K562 (cell line): ENCODE results near the gene REX1BD. TPM values are rescaled to one million over a fixed set of nuclear protein-coding genes. Genes with fewer than 3 reads are reported as not detected.
A peak's percentile ranks its signal among the peaks of the same experiment; 100 is the strongest.

ENCODE experiments used
- C11orf30 ChIP-seq: fragments of 450-650 bp; IDR thresholded peaks from 2 replicates; pipeline ENCODE4 v1.6.1; 2016; ENCODE audit warnings: low read depth, mild to moderate bottlenecking
- CEBPB ChIP-seq: fragments of 450-650 bp; IDR thresholded peaks from 2 replicates; pipeline ENCODE4 v1.6.1; 2016; ENCODE audit warnings: missing genetic modification characterization, missing compliant biosample characterization
- E2F1 ChIP-seq: sonication (generic); formaldehyde crosslinking; IDR thresholded peaks from 2 replicates; pipeline ENCODE4 v1.8.1; 2023; ENCODE audit warnings: mild to moderate bottlenecking, missing genetic modification reagents, moderate library complexity
- ELK1 ChIP-seq: sonication (generic); formaldehyde crosslinking; IDR thresholded peaks from 2 replicates; pipeline ENCODE4 v1.8.1; 2022; ENCODE audit warnings: missing genetic modification reagents
- FUS ChIP-seq: fragments of 200-400 bp; formaldehyde crosslinking; optimal IDR thresholded peaks from 2 replicates; pipeline ENCODE3; 2017; ENCODE audit warnings: low read depth, low read length
- HDAC6 ChIP-seq: IDR thresholded peaks from 2 replicates; pipeline ENCODE4 v1.6.1; 2012; ENCODE audit warnings: low read depth, mild to moderate bottlenecking, control low read depth, inconsistent platforms, low read length, moderate library complexity
- NKRF ChIP-seq: fragments of 450-650 bp; IDR thresholded peaks from 2 replicates; pipeline ENCODE4 v1.6.1; 2016; ENCODE audit warnings: borderline replicate concordance
- POLR2AphosphoS5 ChIP-seq: IDR thresholded peaks from 2 replicates; pipeline ENCODE4 v1.6.1; 2011; ENCODE audit warnings: mild to moderate bottlenecking, low read depth, low read length, moderate library complexity; ENCODE audit not compliant: control insufficient read depth, insufficient read depth
- POLR2B ChIP-seq: fragments of 450-650 bp; IDR thresholded peaks from 2 replicates; pipeline ENCODE4 v1.6.1; 2018; ENCODE audit warnings: low read depth; ENCODE audit not compliant: partially characterized antibody
- PTTG1 ChIP-seq: fragments of 450-650 bp; IDR thresholded peaks from 2 replicates; pipeline ENCODE4 v1.6.1; 2016; ENCODE audit warnings: low read depth, mild to moderate bottlenecking, missing genetic modification characterization, missing compliant biosample characterization
- RBM15 ChIP-seq: fragments of 200-400 bp; formaldehyde crosslinking; IDR thresholded peaks from 2 replicates; pipeline ENCODE4 v1.6.1; 2018; ENCODE audit warnings: mild to moderate bottlenecking, low read length, moderate library complexity; ENCODE audit not compliant: insufficient read depth
- TEAD1 ChIP-seq, 2 experiments: fragments of 450-650 bp in 1 of 2; sonication (generic) in 1 of 2; formaldehyde crosslinking; IDR thresholded peaks; 2 replicates each; pipeline versions ENCODE4 v1.4.0 to v1.8.0; 2020 to 2022; ENCODE audit warnings: mild to moderate bottlenecking in 2 of 2, missing genetic modification reagents in 1 of 2
- THRAP3 ChIP-seq: fragments of 450-650 bp; IDR thresholded peaks from 2 replicates; pipeline ENCODE4 v1.6.1; 2016; ENCODE audit warnings: mild to moderate bottlenecking, inconsistent platforms, borderline replicate concordance
- ZBTB8A ChIP-seq: fragments of 450-650 bp; IDR thresholded peaks from 2 replicates; pipeline ENCODE4 v1.6.1; 2018; ENCODE audit warnings: mild to moderate bottlenecking, moderate library complexity; ENCODE audit not compliant: partially characterized antibody
- ZNF3 ChIP-seq: fragments of 250-450 bp; sonication (Bioruptor Pico); IDR thresholded peaks from 2 replicates; pipeline ENCODE4 v1.5.0; 2021; ENCODE audit warnings: mild to moderate bottlenecking, moderate library complexity
- ZNF445 ChIP-seq: fragments of 250-450 bp; sonication (Bioruptor Pico); IDR thresholded peaks from 2 replicates; pipeline ENCODE4 v1.4.0; 2020; ENCODE audit warnings: low read depth, mild to moderate bottlenecking, moderate library complexity
- ZNF609 ChIP-seq: sonication (generic); formaldehyde crosslinking; IDR thresholded peaks from 2 replicates; pipeline ENCODE4 v1.8.1; 2023; ENCODE audit warnings: missing genetic modification reagents, mild to moderate bottlenecking, borderline replicate concordance
- polyA plus RNA-seq, 8 experiments: library from polyadenylated mRNA; depleted of rRNA in 4 of 8; stranded (reverse) in 5 of 8; unstranded in 3 of 8; fragments of >200 nt; fragmentation: Nextera tagmentation in 2 of 8; fragmentation: Illumina TruSeq in 1 of 8; extraction: Ambion mirVana in 2 of 8; extraction: Trizol in 1 of 8; gene quantifications; 2 replicates each; pipeline versions ENCODE4 v1.2.1 to v1.2.3, GENCODE V29; 2011 to 2014; ENCODE audit warnings: inconsistent platforms in 1 of 8, missing spikeins in 1 of 8
- total RNA-seq, 7 experiments: library from RNA; depleted of rRNA in 6 of 7; stranded (reverse); fragments of >200 nt in 6 of 7; fragmentation: Illumina TruSeq in 2 of 7; extraction: Trizol in 2 of 7; gene quantifications; 2 replicates each; pipeline versions ENCODE4 v1.2.1 to v1.2.3, GENCODE V29; 2011 to 2021; ENCODE audit warnings: low replicate concordance in 1 of 7

REX1BD gene
- total and polyA plus RNA-seq, 9 of the 15 experiments (the other 6 are each of a cell fraction or from before 2014, with no cell fraction given) = 1.9 to 136 (median 13.8) TPM

- TF ChIP-seq E2F1 (CRISPR knock-in tag) (no peak), CEBPB (no peak), ZNF3 (CRISPR knock-in tag) (no peak), POLR2B (no peak), ZNF609 (no peak), ZNF445 (CRISPR knock-in tag) (no peak), PTTG1 (tag) (no peak), RBM15 (no peak), POLR2AphosphoS5 (peak; percentile 45; the same call in 1 of the 2 replicates), ELK1 (CRISPR knock-in tag) (no peak), FUS (no peak), C11orf30 (no peak), NKRF (no peak), THRAP3 (no peak), TEAD1 (CRISPR knock-in tag; IDR thresholded peaks at IDR 0.05) (0 out of 4 replicates have a peak, but pooled peaks of 1 of the 2 experiments have one; percentile 14), ZBTB8A (no peak), HDAC6 (no peak)
Observed at GRCh38 chr19:18590273-18591272, 2.0 kb downstream of the REX1BD start (continued).
